ENCODE results near the gene AGBL1. TPM values are rescaled to one million over a fixed set of nuclear protein-coding genes. Genes with fewer than 3 reads are reported as not detected.

AGBL1 gene
- total RNA-seq, 1 experiment from 2014 or later = not detected

DNA sequence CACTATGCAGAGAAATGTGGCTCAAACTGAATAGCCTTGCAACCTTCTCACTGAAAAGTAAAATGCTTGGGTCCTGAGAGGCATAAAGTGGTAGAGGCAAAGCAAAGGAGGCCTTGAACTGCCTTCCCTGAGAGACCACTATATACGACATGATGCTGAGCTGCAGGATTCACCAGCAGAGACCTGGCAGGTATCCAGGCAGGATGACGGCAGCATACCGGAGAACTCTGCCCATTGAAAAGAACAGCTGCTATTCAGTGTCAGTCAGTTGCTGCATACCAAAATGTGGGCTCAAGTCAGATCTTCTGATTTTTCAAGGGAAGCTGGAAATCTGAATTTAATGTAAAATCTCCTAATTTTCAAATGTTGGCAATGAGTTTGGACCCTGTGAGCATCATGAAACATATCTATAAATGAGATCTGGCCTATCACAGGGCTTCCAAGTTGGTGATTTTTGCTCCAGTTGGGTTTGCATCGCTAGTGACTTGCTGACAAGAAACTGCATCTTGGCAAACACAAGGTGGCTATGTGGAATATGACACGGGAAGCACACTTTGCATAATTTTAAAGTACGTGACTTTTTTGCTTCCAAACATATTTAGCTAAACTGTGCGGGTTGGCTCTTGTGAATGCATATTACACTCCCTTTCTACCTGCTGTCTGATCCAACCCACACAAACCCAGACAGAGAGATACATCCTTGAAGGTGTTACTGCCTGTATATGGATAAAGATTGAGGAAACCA lies 529.0 kb downstream of the AGBL1 start:
- H3K23me2 ChIP-seq (ENCODE audit: insufficient read length, low read depth, low read length, poor library complexity, severe bottlenecking) = no peaks in the 10 kb centered on the region
- H4K91ac ChIP-seq (ENCODE audit: insufficient read length, low read depth, low read length) = no peak overlapping the region
- H2BK12ac ChIP-seq (ENCODE audit: insufficient read length, low read depth, low read length) = no peak overlapping the region
- no peak overlapping the region for H3K27ac ChIP-seq (ENCODE audit: insufficient read length, low read depth, low read length)
- no peak overlapping the region for H3K27ac Mint-ChIP-seq
- no peak overlapping the region for H3T11ph ChIP-seq (ENCODE audit: low read length)
- TF ChIP-seq, protein P1, sequence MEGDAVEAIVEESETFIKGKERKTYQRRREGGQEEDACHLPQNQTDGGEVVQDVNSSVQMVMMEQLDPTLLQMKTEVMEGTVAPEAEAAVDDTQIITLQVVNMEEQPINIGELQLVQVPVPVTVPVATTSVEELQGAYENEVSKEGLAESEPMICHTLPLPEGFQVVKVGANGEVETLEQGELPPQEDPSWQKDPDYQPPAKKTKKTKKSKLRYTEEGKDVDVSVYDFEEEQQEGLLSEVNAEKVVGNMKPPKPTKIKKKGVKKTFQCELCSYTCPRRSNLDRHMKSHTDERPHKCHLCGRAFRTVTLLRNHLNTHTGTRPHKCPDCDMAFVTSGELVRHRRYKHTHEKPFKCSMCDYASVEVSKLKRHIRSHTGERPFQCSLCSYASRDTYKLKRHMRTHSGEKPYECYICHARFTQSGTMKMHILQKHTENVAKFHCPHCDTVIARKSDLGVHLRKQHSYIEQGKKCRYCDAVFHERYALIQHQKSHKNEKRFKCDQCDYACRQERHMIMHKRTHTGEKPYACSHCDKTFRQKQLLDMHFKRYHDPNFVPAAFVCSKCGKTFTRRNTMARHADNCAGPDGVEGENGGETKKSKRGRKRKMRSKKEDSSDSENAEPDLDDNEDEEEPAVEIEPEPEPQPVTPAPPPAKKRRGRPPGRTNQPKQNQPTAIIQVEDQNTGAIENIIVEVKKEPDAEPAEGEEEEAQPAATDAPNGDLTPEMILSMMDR (conservative IDR thresholded peaks at IDR 0.05) = no peak
- H3K27me3 ChIP-seq (ENCODE audit: insufficient read depth, low read length) = no peaks in the 10 kb centered on the region
- H3K4me1 Mint-ChIP-seq = peaks cover 32 to 35% of the 10 kb centered on the region in 2 experiments
- H3K9me3 Mint-ChIP-seq = peaks cover 3 to 4% of the 10 kb centered on the region in 2 experiments; a peak in 2 of 5 replicates
- H3K79me1 ChIP-seq (ENCODE audit: insufficient read depth, low read depth, low read length, poor library complexity, severe bottlenecking) = no peaks in the 10 kb centered on the region
- no peak overlapping the region for H3K18ac ChIP-seq (ENCODE audit: insufficient read length, low read depth, low read length)
- no peak overlapping the region for H4K5ac ChIP-seq (ENCODE audit: insufficient read length, low read depth, low read length)
- no peaks in the 10 kb centered on the region for H4K20me1 ChIP-seq (ENCODE audit: control insufficient read depth, insufficient read depth, insufficient read length)
- no peak overlapping the region for H3K23ac ChIP-seq (ENCODE audit: insufficient read length, low read depth, low read length)
- H3K4me2 ChIP-seq (ENCODE audit: insufficient read depth, insufficient read length, low read length) = no peak overlapping the region
- no peak overlapping the region for H3K56ac ChIP-seq (ENCODE audit: insufficient read length, low read depth, low read length)
- no peak overlapping the region for H3K4me3 Mint-ChIP-seq
- no peaks in the 10 kb centered on the region for H3K79me2 ChIP-seq (ENCODE audit: insufficient read depth, low read length)
- H3K9ac ChIP-seq (ENCODE audit: extremely low read depth, insufficient read length, low read length) = no peak overlapping the region
- peaks cover 6% of the 10 kb centered on the region; the same call in 1 of the 2 replicates for H3K4me1 ChIP-seq (ENCODE audit: insufficient read depth, low read length)
- no peak overlapping the region for H3K4ac ChIP-seq (ENCODE audit: low read depth, low read length)
- H3K9me3 ChIP-seq (ENCODE audit: control insufficient read depth, low read depth, low read length) = no peaks in the 10 kb centered on the region
- no peak overlapping the region for H2BK120ac ChIP-seq (ENCODE audit: low read depth, low read length, poor library complexity, severe bottlenecking)
- DNase-seq = no peak
- H2BK20ac ChIP-seq (ENCODE audit: low read depth, low read length, poor library complexity, severe bottlenecking) = no peak overlapping the region
- WGBS (ENCODE audit: extremely low coverage, insufficient read length, low lambda C conversion rate) = no CpG with 5 or more reads among the region's 7 CpGs
- no peak overlapping the region for H2AK5ac ChIP-seq (ENCODE audit: insufficient read length, low read length)
- H2BK5ac ChIP-seq (ENCODE audit: insufficient read length, low read length) = no peak overlapping the region
- H2BK15ac ChIP-seq (ENCODE audit: low read depth, low read length) = no peak overlapping the region
- H2AFZ ChIP-seq (ENCODE audit: low read length) = no peak overlapping the region
- no peaks in the 10 kb centered on the region for H3K27me3 Mint-ChIP-seq (ENCODE audit: low read depth)
- no peak overlapping the region for H3K14ac ChIP-seq (ENCODE audit: insufficient read depth, low read length)
- H4K8ac ChIP-seq (replicated peaks; ENCODE audit: insufficient read length, low read depth, low read length) = no peak overlapping the region
- H3K36me3 Mint-ChIP-seq (ENCODE audit: insufficient read depth in 1 of 3, low read depth in 3 of 3) = peaks cover 0 to 13% (median 8%) of the 10 kb centered on the region in 3 experiments; a peak in 5 of 7 replicates

Data from H9 (cell line).